ENCODE data around the gene TARM1. TPM values are rescaled to one million over a fixed set of nuclear protein-coding genes. Genes with fewer than 3 reads are reported as not detected.

The TARM1 gene
- polyA plus RNA-seq, 1 donor from 2014 or later = not detected

GRCh38 chr19:54029930-54030490 lies 51.2 kb downstream of the TARM1 start:
- Histone ChIP-seq H3K9me3 (ENCODE audit: low read length) (no peaks in the 10 kb centered on the region), H3K27me3 (ENCODE audit: insufficient read depth, low read depth, low read length) (no peaks in the 10 kb centered on the region), H3F3A (ENCODE audit: insufficient read depth, low read length, poor library complexity, severe bottlenecking) (no peaks in the 10 kb centered on the region), H3K79me2 (replicated peaks; ENCODE audit: insufficient read depth, low read length) (no peaks in the 10 kb centered on the region), H3K27ac (ENCODE audit: low read length) (no peak overlapping the region), H3K36me3 (ENCODE audit: insufficient read depth, low read length) (no peaks in the 10 kb centered on the region), H3K4me3 (ENCODE audit: low read length) (no peak overlapping the region), H3K9ac (ENCODE audit: low read length) (no peak overlapping the region), H2AFZ (ENCODE audit: low read depth, low read length) (no peak overlapping the region), H3K4me2 (ENCODE audit: low read length) (no peak overlapping the region), H3K9me2 (ENCODE audit: insufficient read depth, low read length) (no peaks in the 10 kb centered on the region), H4K20me1 (ENCODE audit: insufficient read depth) (no peaks in the 10 kb centered on the region)
- TF ChIP-seq RAD21 (conservative IDR thresholded peaks at IDR 0.05) (peak; percentile 45), POLR2AphosphoS5 (IDR thresholded peaks at IDR 0.05) (no peak), SMC3 (conservative IDR thresholded peaks at IDR 0.05; ENCODE audit: poor library complexity) (peak; percentile 37), TAF1 (IDR thresholded peaks at IDR 0.05; ENCODE audit: low read depth) (no peak), EP300 (conservative IDR thresholded peaks at IDR 0.05; ENCODE audit: poor library complexity, severe bottlenecking) (no peak), EZH2 (IDR thresholded peaks at IDR 0.05; ENCODE audit: borderline replicate concordance, insufficient read depth, low read length, poor library complexity, severe bottlenecking) (no peak), REST (IDR thresholded peaks at IDR 0.05; ENCODE audit: borderline replicate concordance) (no peak), CTCF (IDR thresholded peaks at IDR 0.05; ENCODE audit: poor library complexity, severe bottlenecking) (peak; percentile 40), MXI1 (conservative IDR thresholded peaks at IDR 0.05; ENCODE audit: poor library complexity, severe bottlenecking) (no peak)

DNA sequence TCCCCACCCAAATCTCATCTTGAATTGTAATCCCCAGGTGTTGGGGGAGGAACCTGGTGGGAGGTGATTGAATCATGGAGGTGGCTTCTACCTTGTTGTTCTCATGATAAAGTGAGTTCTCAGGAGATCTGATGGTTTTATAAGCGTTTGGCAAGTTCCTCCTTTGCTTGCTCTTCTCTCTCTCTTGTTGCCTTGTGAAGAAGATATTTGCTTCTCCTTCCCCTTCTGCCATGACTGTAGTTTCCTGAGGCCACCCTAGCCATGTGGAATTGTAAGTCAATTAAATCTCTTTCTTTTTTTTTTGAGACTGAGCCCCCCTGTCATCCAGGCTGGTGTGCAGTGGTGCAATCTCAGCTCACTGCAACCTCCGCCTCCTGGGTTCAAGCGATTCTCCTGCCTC lies 51.9 kb downstream of the TARM1 start:
- no peaks in the 10 kb centered on the region for H3K79me2 ChIP-seq (replicated peaks; ENCODE audit: insufficient read depth, low read length)
- H3K9me3 ChIP-seq (ENCODE audit: low read length) = no peaks in the 10 kb centered on the region
- H3K9me2 ChIP-seq (ENCODE audit: insufficient read depth, low read length) = no peaks in the 10 kb centered on the region
- H4K20me1 ChIP-seq (ENCODE audit: insufficient read depth) = no peaks in the 10 kb centered on the region
- no peaks in the 10 kb centered on the region for H3K36me3 ChIP-seq (ENCODE audit: insufficient read depth, low read length)
- H3F3A ChIP-seq (ENCODE audit: insufficient read depth, low read length, poor library complexity, severe bottlenecking) = no peaks in the 10 kb centered on the region
- no peak overlapping the region for H3K4me2 ChIP-seq (ENCODE audit: low read length)
- no peak overlapping the region for H3K4me3 ChIP-seq (ENCODE audit: low read length)
- no peak overlapping the region for H2AFZ ChIP-seq (ENCODE audit: low read depth, low read length)
- no peak for TF ChIP-seq MXI1 (conservative IDR thresholded peaks at IDR 0.05; ENCODE audit: poor library complexity, severe bottlenecking)
- no peak for TF ChIP-seq CTCF (IDR thresholded peaks at IDR 0.05; ENCODE audit: poor library complexity, severe bottlenecking)
- TF ChIP-seq EZH2 (IDR thresholded peaks at IDR 0.05; ENCODE audit: borderline replicate concordance, insufficient read depth, low read length, poor library complexity, severe bottlenecking) = no peak
- no peak for TF ChIP-seq TAF1 (IDR thresholded peaks at IDR 0.05; ENCODE audit: low read depth)
- no peak for TF ChIP-seq EP300 (conservative IDR thresholded peaks at IDR 0.05; ENCODE audit: poor library complexity, severe bottlenecking)
- no peak for TF ChIP-seq RAD21 (conservative IDR thresholded peaks at IDR 0.05)
- TF ChIP-seq REST (IDR thresholded peaks at IDR 0.05; ENCODE audit: borderline replicate concordance) = no peak
- no peak for TF ChIP-seq SMC3 (conservative IDR thresholded peaks at IDR 0.05; ENCODE audit: poor library complexity)
- no peak for TF ChIP-seq POLR2AphosphoS5 (IDR thresholded peaks at IDR 0.05)
- no peaks in the 10 kb centered on the region for H3K27me3 ChIP-seq (ENCODE audit: insufficient read depth, low read depth, low read length)
- H3K27ac ChIP-seq (ENCODE audit: low read length) = no peak overlapping the region
- no peak overlapping the region for H3K9ac ChIP-seq (ENCODE audit: low read length)
